Measurements from ENCODE around the gene AHCTF1. TPM values are rescaled to one million over a fixed set of nuclear protein-coding genes. Genes with fewer than 3 reads are reported as not detected.

Gene AHCTF1
- total RNA-seq, 3 donors from 2014 or later (not counting 1 experiment from before 2014, with no cell fraction given) = 46.5 to 50.2 (median 47.4) TPM

- DNase-seq (no peak), ATAC-seq (no peak)
- Mint-ChIP-seq H3K9me3 (no peaks in the 10 kb centered on the region), H3K27ac (no peak overlapping the region), H3K4me1 (peaks cover 0 to 6% of the 10 kb centered on the region in 2 donors), H3K36me3 (no peaks in the 10 kb centered on the region), H3K27me3 (ENCODE audit: low read depth in 2 of 2) (peaks cover 0 to 7% of the 10 kb centered on the region in 2 donors), H3K4me3 (no peak overlapping the region)
- Histone ChIP-seq H3K4me1 (ENCODE audit: control insufficient read depth, insufficient read depth, low read length) (peaks cover 3% of the 10 kb centered on the region), H3K27ac (ENCODE audit: low read length) (no peak overlapping the region), H3K4me3 (ENCODE audit: low read length) (no peak overlapping the region), H3K36me3 (ENCODE audit: control insufficient read depth, insufficient read depth, low read length) (no peaks in the 10 kb centered on the region), H3K27me3 (ENCODE audit: control insufficient read depth, insufficient read depth, low read length) (no peaks in the 10 kb centered on the region), H3K9me3 (ENCODE audit: control insufficient read depth, insufficient read depth, low read length) (no peaks in the 10 kb centered on the region)
- 88% methylated on average over 17 of the region's 17 CpGs for WGBS (ENCODE audit: insufficient coverage)
- TF ChIP-seq CTCF (IDR thresholded peaks at IDR 0.05) = no peak
- intact Hi-C loops (cut with micrococcal nuclease) = no loop called here
Observed at GRCh38 chr1:246791303-246791918, 140.3 kb downstream of the AHCTF1 start.

GRCh38 chr1:246790833-246791232, 140.9 kb downstream of the AHCTF1 start:
- Mint-ChIP-seq H3K4me1 (peaks cover 0 to 6% of the 10 kb centered on the region in 2 donors), H3K9me3 (no peaks in the 10 kb centered on the region), H3K27me3 (ENCODE audit: low read depth in 2 of 2) (peaks cover 0 to 7% of the 10 kb centered on the region in 2 donors), H3K36me3 (no peaks in the 10 kb centered on the region), H3K27ac (no peak overlapping the region), H3K4me3 (no peak overlapping the region)
- ATAC-seq (no peak), DNase-seq (no peak)
- H3K9me3 ChIP-seq (ENCODE audit: control insufficient read depth, insufficient read depth, low read length) = no peaks in the 10 kb centered on the region
- TF ChIP-seq CTCF (IDR thresholded peaks at IDR 0.05) = no peak
- intact Hi-C loops (cut with micrococcal nuclease) = no loop called here
- H3K36me3 ChIP-seq (ENCODE audit: control insufficient read depth, insufficient read depth, low read length) = no peaks in the 10 kb centered on the region
- no peaks in the 10 kb centered on the region for H3K27me3 ChIP-seq (ENCODE audit: control insufficient read depth, insufficient read depth, low read length)
- H3K27ac ChIP-seq (ENCODE audit: low read length) = no peak overlapping the region
- peaks cover 3% of the 10 kb centered on the region for H3K4me1 ChIP-seq (ENCODE audit: control insufficient read depth, insufficient read depth, low read length)
- H3K4me3 ChIP-seq (ENCODE audit: low read length) = no peak overlapping the region
- 92% methylated on average over 19 of the region's 19 CpGs for WGBS (ENCODE audit: insufficient coverage)

GRCh38 chr1:246790364-246790763, 141.4 kb downstream of the AHCTF1 start:
- Histone ChIP-seq H3K9me3 (ENCODE audit: control insufficient read depth, insufficient read depth, low read length) (no peaks in the 10 kb centered on the region), H3K27ac (ENCODE audit: low read length) (no peak overlapping the region), H3K4me1 (ENCODE audit: control insufficient read depth, insufficient read depth, low read length) (peaks cover 3% of the 10 kb centered on the region), H3K27me3 (ENCODE audit: control insufficient read depth, insufficient read depth, low read length) (no peaks in the 10 kb centered on the region), H3K36me3 (ENCODE audit: control insufficient read depth, insufficient read depth, low read length) (no peaks in the 10 kb centered on the region), H3K4me3 (ENCODE audit: low read length) (no peak overlapping the region)
- TF ChIP-seq CTCF (IDR thresholded peaks at IDR 0.05) = no peak
- H3K27me3 Mint-ChIP-seq (ENCODE audit: low read depth in 2 of 2) = peaks cover 0 to 7% of the 10 kb centered on the region in 2 donors
- WGBS (ENCODE audit: insufficient coverage) = 85% methylated on average over 7 of the region's 7 CpGs
- H3K36me3 Mint-ChIP-seq = no peaks in the 10 kb centered on the region
- peaks cover 0 to 6% of the 10 kb centered on the region in 2 donors for H3K4me1 Mint-ChIP-seq
- DNase-seq (no peak), ATAC-seq (no peak)
- no peaks in the 10 kb centered on the region for H3K9me3 Mint-ChIP-seq
- no peak overlapping the region for H3K4me3 Mint-ChIP-seq
- intact Hi-C loops (cut with micrococcal nuclease) = no loop called here
- H3K27ac Mint-ChIP-seq = no peak overlapping the region
